NT2/D1 (cell line): ENCODE data around the gene STX12.

ENCODE experiments used
- SUZ12 ChIP-seq: IDR thresholded peaks from 2 replicates; pipeline ENCODE4 v1.6.1; 2011; ENCODE audit not compliant: insufficient read length, insufficient read depth; ENCODE audit errors: extremely low read depth
- YY1 ChIP-seq: IDR thresholded peaks from 2 replicates; pipeline ENCODE4 v1.6.1; 2011; ENCODE audit not compliant: insufficient read length, insufficient read depth
- ZNF274 ChIP-seq: IDR thresholded peaks from 2 replicates; pipeline ENCODE4 v1.6.1; 2011; ENCODE audit warnings: mild to moderate bottlenecking, low read depth, low read length

DNA sequence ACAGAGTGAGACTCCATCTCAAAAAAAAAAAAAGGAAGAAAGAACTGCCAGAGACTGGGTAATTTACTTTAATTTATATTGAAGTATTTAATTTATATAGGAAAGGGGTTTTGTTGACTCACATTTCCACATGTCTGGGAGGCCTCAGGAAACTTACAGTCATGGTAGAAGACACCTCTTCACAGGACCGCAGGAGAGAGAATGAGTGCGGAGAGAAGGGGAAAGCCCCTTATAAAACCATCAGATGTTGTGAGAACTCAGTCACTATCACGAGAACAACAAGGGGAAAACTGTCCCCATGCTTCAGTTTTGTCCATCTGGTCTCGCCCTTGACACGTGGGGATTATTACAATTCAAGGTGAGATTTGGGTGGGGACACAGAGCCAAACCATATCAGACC lies 31.8 kb downstream of the STX12 start:
- TF ChIP-seq ZNF274 (no peak), YY1 (no peak), SUZ12 (no peak)
